Fibroblast of lung (primary cell): ENCODE results near the gene PHKG2. TPM values are rescaled to one million over a fixed set of nuclear protein-coding genes. Genes with fewer than 3 reads are reported as not detected.
A peak's percentile ranks its signal among the peaks of the same experiment; 100 is the strongest.

Source experiments
- DNase-seq, 2 donors: peaks; one replicate each; pipeline versions ENCODE4 v3.0.0 to v3.0.0-alpha.2; 2010; ENCODE audit warnings: low read depth in 2 of 2
- H2AFZ ChIP-seq: 2 replicates; pipeline ENCODE4 v1.5.1; 2012; ENCODE audit warnings: low read length, control low read depth, inconsistent platforms
- H3K27ac ChIP-seq: 2 replicates; pipeline ENCODE4 v1.5.1; 2011; ENCODE audit warnings: low read length, control low read depth; ENCODE audit not compliant: insufficient read depth
- H3K27me3 ChIP-seq: 2 replicates; pipeline ENCODE4 v1.5.1; 2011; ENCODE audit warnings: mild to moderate bottlenecking, low read length; ENCODE audit not compliant: control insufficient read depth, insufficient read depth
- H3K36me3 ChIP-seq: 2 replicates; pipeline ENCODE4 v1.5.1; 2011; ENCODE audit warnings: low read length; ENCODE audit not compliant: control insufficient read depth, insufficient read depth
- H3K4me1 ChIP-seq: 2 replicates; pipeline ENCODE4 v1.5.1; 2011; ENCODE audit warnings: low read length; ENCODE audit not compliant: control insufficient read depth, insufficient read depth; ENCODE audit errors: extremely low read depth
- H3K4me2 ChIP-seq: 2 replicates; pipeline ENCODE4 v1.5.1; 2011; ENCODE audit warnings: low read length, control low read depth; ENCODE audit not compliant: insufficient read depth; ENCODE audit errors: extremely low read depth
- H3K4me3 ChIP-seq, 4 experiments: fragments of 200-600 bp in 1 of 4; sonication (generic) in 1 of 4; replicated peaks in 1 of 4; 2 replicates each; pipeline ENCODE4 v1.5.1; 2011 to 2016; ENCODE audit warnings: low read length in 4 of 4, low read depth in 3 of 4, mild to moderate bottlenecking in 3 of 4, control low read depth in 2 of 4, inconsistent platforms in 1 of 4, mixed read lengths in 1 of 4; ENCODE audit not compliant: insufficient read depth in 1 of 4; ENCODE audit errors: control extremely low read depth in 1 of 4
- H3K79me2 ChIP-seq: 2 replicates; pipeline ENCODE4 v1.5.1; 2012; ENCODE audit warnings: mild to moderate bottlenecking, low read length, inconsistent platforms; ENCODE audit not compliant: control insufficient read depth, insufficient read depth
- H3K9ac ChIP-seq: 2 replicates; pipeline ENCODE4 v1.5.1; 2011; ENCODE audit warnings: mild to moderate bottlenecking, low read length, control low read depth; ENCODE audit not compliant: insufficient read depth
- H3K9me3 ChIP-seq: 2 replicates; pipeline ENCODE4 v1.5.1; 2012; ENCODE audit warnings: low read depth, low read length; ENCODE audit not compliant: control insufficient read depth, insufficient read depth
- H4K20me1 ChIP-seq: 2 replicates; pipeline ENCODE4 v1.5.1; 2011; ENCODE audit warnings: low read length; ENCODE audit not compliant: control insufficient read depth, insufficient read depth; ENCODE audit errors: extremely low read depth
- CTCF ChIP-seq, 2 donors: IDR thresholded peaks in 1 of 2; conservative IDR thresholded peaks in 1 of 2; 1 replicate in 1 of 2; 2 replicates in 1 of 2; pipeline ENCODE4 v1.5.1; 2011 to 2012; ENCODE audit warnings: low read length in 2 of 2, control low read depth in 1 of 2, inconsistent platforms in 1 of 2, low read depth in 1 of 2, mild to moderate bottlenecking in 1 of 2
- EZH2 ChIP-seq: IDR thresholded peaks from 2 replicates; pipeline ENCODE4 v1.5.1; 2012; ENCODE audit warnings: low read length, control low read depth, mild to moderate bottlenecking; ENCODE audit errors: missing control alignments
- polyA plus RNA-seq, 2 donors: library from polyadenylated mRNA; depleted of rRNA in 1 of 2; stranded (reverse) in 1 of 2; unstranded in 1 of 2; fragments of >200 nt; gene quantifications; 2 replicates each; pipeline ENCODE4 v1.2.1, GENCODE V29; 2011 to 2012; ENCODE audit warnings: missing spikeins in 1 of 2
- total RNA-seq: library from RNA; depleted of rRNA; stranded (reverse); fragments of >200 nt; gene quantifications from 2 replicates; pipeline ENCODE4 v1.2.1, GENCODE V29; 2014

PHKG2 gene
- total and polyA plus RNA-seq, 2 donors (not counting 1 experiment from before 2014, with no cell fraction given): 15.4 to 19.4 TPM

GRCh38 chr16:30737794-30738648, 10.2 kb upstream of the PHKG2 start:
- H2AFZ ChIP-seq: no peak overlapping the region
- H3K4me1 ChIP-seq: peaks cover 22% of the 10 kb centered on the region
- TF ChIP-seq EZH2 (no peak), CTCF (conservative IDR thresholded peaks at IDR 0.05 in 1 of 2, IDR thresholded peaks at IDR 0.05 in 1 of 2; ENCODE audit: low read depth in 1 of 2, low read length in 2 of 2) (no peak)
- H3K4me2 ChIP-seq: no peak overlapping the region
- no peak overlapping the region for H3K9ac ChIP-seq
- H3K4me3 ChIP-seq: no peak overlapping the region
- DNase-seq: no peak
- H4K20me1 ChIP-seq: no peaks in the 10 kb centered on the region
- no peaks in the 10 kb centered on the region for H3K79me2 ChIP-seq
- no peaks in the 10 kb centered on the region for H3K27me3 ChIP-seq
- H3K27ac ChIP-seq: no peak overlapping the region
- H3K36me3 ChIP-seq: peaks cover 41% of the 10 kb centered on the region
- no peaks in the 10 kb centered on the region for H3K9me3 ChIP-seq

DNA sequence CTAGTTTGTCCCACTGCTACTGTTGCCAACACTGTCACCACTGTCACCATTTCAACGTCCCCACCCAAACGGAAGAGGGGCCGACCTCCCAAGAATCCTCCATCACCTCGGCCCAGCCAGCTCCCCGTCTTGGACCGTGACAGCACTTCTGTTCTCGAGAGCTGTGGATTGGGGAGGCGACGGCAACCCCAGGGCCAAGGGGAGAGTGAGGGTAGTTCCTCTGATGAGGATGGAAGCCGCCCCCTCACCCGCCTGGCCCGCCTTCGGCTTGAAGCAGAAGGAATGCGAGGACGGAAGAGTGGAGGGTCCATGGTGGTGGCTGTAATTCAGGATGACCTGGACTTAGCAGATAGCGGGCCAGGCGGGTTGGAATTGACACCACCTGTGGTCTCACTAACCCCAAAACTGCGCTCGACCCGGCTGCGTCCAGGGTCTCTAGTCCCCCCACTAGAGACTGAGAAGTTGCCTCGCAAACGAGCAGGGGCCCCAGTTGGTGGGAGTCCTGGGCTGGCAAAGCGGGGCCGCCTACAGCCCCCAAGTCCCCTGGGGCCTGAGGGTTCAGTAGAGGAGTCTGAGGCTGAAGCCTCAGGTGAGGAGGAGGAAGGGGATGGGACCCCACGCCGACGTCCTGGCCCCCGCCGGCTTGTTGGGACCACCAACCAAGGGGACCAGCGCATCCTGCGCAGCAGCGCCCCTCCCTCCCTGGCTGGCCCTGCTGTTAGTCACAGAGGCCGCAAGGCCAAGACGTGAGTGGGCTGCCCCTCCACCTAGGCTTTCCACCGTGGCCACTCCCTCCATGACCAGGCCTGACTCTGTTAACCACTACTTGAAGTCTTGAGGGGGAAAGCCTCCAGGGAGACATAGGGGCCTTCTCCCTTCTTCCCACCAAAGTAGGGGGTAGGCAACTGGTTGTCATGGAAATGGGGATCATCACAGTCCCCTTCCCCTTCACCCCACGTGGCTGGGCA, 9.0 kb upstream of the PHKG2 start:
- no peak overlapping the region for H3K4me2 ChIP-seq
- H3K36me3 ChIP-seq: peaks cover 38% of the 10 kb centered on the region
- H3K27me3 ChIP-seq: no peaks in the 10 kb centered on the region
- no peak overlapping the region for H3K4me3 ChIP-seq
- no peaks in the 10 kb centered on the region for H3K79me2 ChIP-seq
- H3K9me3 ChIP-seq: no peaks in the 10 kb centered on the region
- no peak overlapping the region for H2AFZ ChIP-seq
- no peak overlapping the region for H3K9ac ChIP-seq
- no peaks in the 10 kb centered on the region for H4K20me1 ChIP-seq
- H3K27ac ChIP-seq: peak overlapping the region; percentile 65
- DNase-seq: no peak
- peaks cover 22% of the 10 kb centered on the region for H3K4me1 ChIP-seq
- no peak for TF ChIP-seq EZH2
- TF ChIP-seq CTCF (conservative IDR thresholded peaks at IDR 0.05 in 1 of 2, IDR thresholded peaks at IDR 0.05 in 1 of 2; ENCODE audit: low read depth in 1 of 2, low read length in 2 of 2): no peak
